ENCODE measurements around the gene ZNRF1.
"Not testable (repeated sequence)": the region's sequence is repeated elsewhere in the genome, so short reads cannot be mapped to it uniquely, and the experiment has no call there.

ZNRF1 gene

GRCh38 chr16:75080205-75081029 lies 81.6 kb downstream of the ZNRF1 start:
- DNase-seq (ENCODE audit: low spot score) = no peak

- no peak for DNase-seq (ENCODE audit: low spot score)
These were observed 82.5 kb downstream of the ZNRF1 start for GRCh38 chr16:75081179-75081859.

GRCh38 chr16:75083813-75084212 lies 85.0 kb downstream of the ZNRF1 start:
- DNase-seq (ENCODE audit: low spot score) = no peak

GRCh38 chr16:75085556-75085955 lies 86.7 kb downstream of the ZNRF1 start:
- no peak for DNase-seq (ENCODE audit: low spot score)

GRCh38 chr16:75086281-75086680 lies 87.5 kb downstream of the ZNRF1 start:
- no peak for DNase-seq (ENCODE audit: low spot score)

GRCh38 chr16:75086688-75087374 lies 88.0 kb downstream of the ZNRF1 start:
- DNase-seq (ENCODE audit: low spot score) = no peak

GRCh38 chr16:75087375-75087979 lies 88.7 kb downstream of the ZNRF1 start:
- DNase-seq (ENCODE audit: low spot score) = peak; percentile 74

GRCh38 chr16:75088216-75088615 lies 89.4 kb downstream of the ZNRF1 start:
- no peak for DNase-seq (ENCODE audit: low spot score)

- no peak for DNase-seq (ENCODE audit: low spot score)
These were observed 90.1 kb downstream of the ZNRF1 start for GRCh38 chr16:75088934-75089333.

- no peak for DNase-seq (ENCODE audit: low spot score)
These were observed 90.8 kb downstream of the ZNRF1 start for GRCh38 chr16:75089486-75090202.

GRCh38 chr16:75090899-75091298 lies 92.1 kb downstream of the ZNRF1 start:
- DNase-seq (ENCODE audit: low spot score) = not testable (repeated sequence)

GRCh38 chr16:75091619-75092018 lies 92.8 kb downstream of the ZNRF1 start:
- DNase-seq (ENCODE audit: low spot score) = not testable (repeated sequence)

- DNase-seq (ENCODE audit: low spot score) = no peak
These were observed 94.0 kb downstream of the ZNRF1 start for GRCh38 chr16:75092777-75093176.

- DNase-seq (ENCODE audit: low spot score) = no peak
These were observed 95.0 kb downstream of the ZNRF1 start for GRCh38 chr16:75093598-75094540.

- DNase-seq (ENCODE audit: low spot score) = no peak
These were observed 96.4 kb downstream of the ZNRF1 start for GRCh38 chr16:75095204-75095621.

- DNase-seq (ENCODE audit: low spot score) = no peak
These were observed 97.8 kb downstream of the ZNRF1 start for GRCh38 chr16:75096656-75097055.

GRCh38 chr16:75097191-75097761 lies 98.5 kb downstream of the ZNRF1 start:
- DNase-seq (ENCODE audit: low spot score) = no peak

GRCh38 chr16:75097941-75098901 lies 99.4 kb downstream of the ZNRF1 start:
- DNase-seq (ENCODE audit: low spot score) = no peak

- no peak for DNase-seq (ENCODE audit: low spot score)
These were observed 100.3 kb downstream of the ZNRF1 start for GRCh38 chr16:75099075-75099667.
